T-helper 2 cell (primary cell): Measurements from ENCODE around the gene FIP1L1.
"Not testable (repeated sequence)": the region's sequence is repeated elsewhere in the genome, so short reads cannot be mapped to it uniquely, and the experiment has no call there.

Source experiments
- DNase-seq, 5 experiments: peaks; one replicate each; pipeline versions ENCODE4 v3.0.0 to v3.0.0-alpha.2; 2012 to 2022

Gene FIP1L1

DNA sequence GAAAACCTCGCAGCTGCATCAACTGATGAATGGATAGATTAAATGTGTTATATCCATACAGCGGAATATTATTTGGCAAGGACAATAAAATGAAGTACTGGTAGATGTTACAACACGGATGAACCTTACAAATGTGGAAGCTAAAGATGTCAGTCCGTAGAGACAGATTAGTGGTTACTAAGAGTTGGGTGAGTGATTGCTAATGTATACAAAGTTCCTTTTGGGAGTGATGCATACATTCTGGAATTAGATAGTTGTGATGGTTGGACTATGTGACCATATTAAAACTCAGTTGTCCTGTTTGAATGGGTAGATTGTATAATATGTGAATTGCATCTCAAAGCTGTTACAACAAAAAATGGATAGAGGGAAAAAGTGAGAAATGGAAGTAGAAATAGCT lies 2.8 kb downstream of the FIP1L1 start:
- DNase-seq = no peak

DNA sequence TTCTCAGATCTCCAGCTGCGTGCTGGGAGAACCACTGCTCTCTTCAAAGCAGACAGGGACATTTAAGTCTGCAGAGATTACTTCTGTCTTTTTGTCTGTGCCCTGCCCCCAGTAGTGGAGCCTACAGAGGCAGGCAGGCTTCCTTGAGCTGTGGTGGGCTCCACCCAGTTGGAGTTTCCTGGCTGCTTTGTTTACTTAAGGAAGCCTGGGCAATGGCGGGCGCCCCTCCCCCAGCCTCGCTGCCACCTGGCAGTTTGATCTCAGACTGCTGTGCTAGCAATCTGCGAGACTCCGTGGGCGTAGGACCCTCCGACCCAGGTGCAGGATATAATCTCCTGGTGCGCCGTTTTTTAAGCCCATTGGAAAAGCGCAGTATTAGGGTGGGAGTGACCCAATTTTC lies 32.0 kb downstream of the FIP1L1 start:
- DNase-seq = not testable (repeated sequence)

DNA sequence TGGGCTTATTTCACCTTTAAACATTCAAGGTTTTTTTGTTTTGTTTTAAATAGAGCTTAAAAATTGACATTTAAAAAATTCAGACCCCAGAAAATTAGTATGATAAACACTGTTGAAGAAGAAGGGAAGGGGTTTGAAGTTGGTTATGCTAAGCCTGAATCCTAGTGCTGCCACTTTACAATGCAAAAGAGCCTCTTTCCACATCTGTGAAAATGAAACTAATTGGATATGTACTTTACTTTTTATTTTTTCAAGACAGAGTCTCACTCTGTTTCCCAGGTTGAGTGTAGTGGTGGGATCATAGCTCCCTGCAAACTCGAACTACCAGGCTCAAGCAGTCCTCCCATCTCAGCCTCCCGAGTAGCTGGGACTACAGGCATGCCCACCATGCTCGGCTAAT lies 41.8 kb downstream of the FIP1L1 start:
- no peak for DNase-seq

DNA sequence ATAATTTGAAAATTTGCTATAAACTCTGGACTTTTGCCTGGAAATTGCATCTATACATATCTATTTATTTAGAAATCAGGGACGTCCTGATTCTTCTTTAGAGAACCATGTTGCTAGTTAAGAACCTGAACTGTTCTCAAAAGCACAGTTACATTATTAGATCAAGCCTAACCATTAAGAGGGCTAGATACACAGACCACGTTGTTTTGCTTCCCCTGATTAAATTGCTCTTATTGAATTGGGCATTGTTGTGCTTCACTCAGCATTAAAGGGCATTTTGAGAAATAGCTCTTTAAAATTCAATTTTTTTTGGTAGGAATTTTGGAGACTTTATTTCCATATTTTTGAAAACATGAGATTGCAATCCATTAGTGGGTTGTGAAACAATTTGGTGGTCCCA lies 44.4 kb downstream of the FIP1L1 start:
- DNase-seq = no peak

DNA sequence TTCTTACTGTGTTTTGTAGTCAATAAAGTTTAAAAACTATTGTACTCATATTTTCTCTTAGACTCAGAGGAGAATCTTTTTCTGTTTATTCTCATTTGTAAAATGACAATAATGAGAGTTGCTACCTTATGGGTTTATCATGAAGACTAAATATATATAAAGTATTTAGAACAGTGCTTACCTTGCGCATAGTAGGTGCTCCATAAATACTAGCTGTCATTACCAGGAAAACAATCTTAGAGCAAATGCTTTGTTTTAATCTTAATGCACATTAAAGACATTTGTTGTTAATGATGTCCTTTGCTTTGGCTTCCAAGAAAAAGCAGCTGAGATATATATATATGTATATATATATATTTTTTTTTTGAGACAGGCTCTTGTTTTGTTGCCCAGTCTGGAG lies 44.9 kb downstream of the FIP1L1 start:
- no peak for DNase-seq

GRCh38 chr4:53424280-53424679 lies 46.8 kb downstream of the FIP1L1 start:
- no peak for DNase-seq

GRCh38 chr4:53427366-53427765 lies 49.9 kb downstream of the FIP1L1 start:
- DNase-seq = no peak

DNA sequence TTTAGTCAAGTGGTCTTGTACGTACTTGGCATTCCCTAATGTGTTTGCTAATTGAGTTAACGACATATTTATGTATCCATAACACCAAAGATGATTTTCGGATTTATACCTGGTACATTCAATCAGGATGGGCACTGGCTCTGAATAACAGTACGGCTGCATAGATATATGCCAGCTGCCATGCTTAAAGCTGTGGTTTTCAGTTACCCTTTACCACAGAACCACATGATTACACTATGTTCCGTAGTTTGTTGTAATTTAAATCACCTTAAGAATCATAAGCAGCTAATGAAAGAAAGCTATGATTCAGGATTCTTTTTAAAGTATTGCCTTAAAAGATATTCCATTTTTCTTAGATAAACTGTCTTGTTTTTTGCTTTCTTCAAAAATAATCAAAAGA lies 53.6 kb downstream of the FIP1L1 start:
- DNase-seq = peak in 1 of 5 experiments; percentile 75

DNA sequence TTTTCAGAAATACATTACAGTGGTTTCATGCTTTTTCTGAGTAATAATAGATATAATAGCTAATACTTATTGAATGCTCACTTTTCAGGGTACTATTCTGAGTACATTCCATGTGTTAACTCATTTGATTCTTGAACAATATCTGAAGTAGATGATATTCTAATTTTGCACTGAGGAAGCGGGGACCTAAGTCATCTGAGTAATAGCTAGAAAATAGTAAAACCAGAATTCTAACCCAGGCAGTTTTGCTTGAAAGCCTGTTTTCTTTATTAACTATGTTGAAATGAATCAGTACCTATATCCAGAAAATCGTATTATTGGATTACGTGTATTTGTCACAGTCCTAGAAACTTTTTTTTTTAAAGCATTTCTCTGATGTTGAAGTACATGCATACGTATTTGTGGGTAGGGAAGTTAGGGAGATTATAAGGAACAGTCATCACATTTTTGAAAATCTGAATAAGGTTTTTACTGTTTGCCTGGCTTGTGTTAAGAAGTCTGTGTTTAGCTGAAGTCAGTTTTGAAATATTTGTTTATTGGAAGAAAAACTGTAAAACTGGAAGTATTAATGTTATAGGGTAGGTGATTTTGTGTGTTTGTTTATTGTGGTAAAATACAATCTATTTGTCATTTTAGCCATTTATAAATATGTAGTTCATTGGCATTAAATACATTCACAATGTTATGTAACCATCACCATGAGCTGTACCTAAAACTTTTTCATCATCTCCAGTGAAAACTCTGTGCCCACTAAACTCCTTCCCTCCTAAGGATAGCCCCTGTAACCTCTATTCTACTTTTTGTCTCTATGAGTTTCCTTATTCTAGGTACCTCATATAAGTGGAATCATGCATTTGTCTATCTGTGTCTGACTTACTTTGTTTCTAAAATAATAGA lies 55.3 kb downstream of the FIP1L1 start:
- DNase-seq = peak in 1 of 5 experiments; percentile 74

DNA sequence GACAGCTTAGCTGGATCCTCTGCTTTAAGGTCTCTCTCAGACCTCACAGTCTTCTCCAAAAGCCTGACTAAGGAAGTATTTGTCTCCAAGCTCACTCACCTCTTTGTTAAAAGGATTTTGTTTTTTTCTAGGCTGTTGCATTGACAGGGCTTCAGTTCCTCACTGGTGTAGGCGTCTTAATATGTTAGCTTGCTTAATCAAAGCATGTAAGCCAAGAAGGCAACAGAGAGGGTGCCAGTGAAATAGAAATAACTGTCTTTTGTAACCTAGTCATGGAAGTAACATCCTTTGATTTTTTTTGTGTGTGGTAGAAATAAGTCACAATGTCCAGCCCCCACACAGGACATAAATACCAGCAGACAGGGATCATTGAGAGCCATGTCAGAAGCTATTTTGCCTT lies 58.8 kb downstream of the FIP1L1 start:
- no peak for DNase-seq

DNA sequence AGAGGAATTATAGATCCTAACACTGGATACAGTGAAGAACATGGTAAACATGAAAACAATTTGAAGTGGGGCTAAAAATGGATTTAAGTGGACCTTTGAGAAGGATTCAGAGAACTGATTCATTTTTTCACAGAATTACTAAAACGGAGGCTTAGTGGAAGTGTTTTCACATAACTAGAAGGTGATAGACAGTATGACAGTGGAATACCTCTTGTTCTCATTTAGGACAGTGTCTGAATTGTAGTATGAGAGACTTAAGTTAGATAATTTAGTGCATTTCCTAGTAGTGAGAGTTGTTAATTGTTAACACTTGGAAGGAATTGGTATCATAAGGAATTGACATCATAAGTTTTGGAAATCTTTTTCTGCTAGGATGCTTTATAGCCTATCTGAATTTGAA lies 64.1 kb downstream of the FIP1L1 start:
- no peak for DNase-seq

DNA sequence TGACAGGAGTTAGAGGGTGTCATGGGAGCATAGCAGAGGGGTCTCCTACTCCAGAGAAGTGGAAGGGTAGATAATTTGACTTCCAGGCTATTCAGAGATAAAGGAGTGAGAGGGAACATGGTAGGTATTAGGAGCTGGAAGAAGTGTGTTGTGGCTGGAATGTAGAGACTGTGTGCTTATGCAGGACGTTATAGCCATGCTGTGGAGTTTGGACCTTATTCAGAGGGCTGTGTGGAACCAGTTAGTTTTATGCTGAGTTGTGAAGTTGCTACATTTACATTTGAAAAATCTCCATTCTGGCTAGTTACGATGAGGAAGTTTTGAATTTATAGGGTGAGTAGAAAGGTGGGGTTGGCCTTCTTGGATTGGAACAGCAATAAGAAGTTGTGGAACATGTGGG lies 67.5 kb downstream of the FIP1L1 start:
- no peak for DNase-seq

DNA sequence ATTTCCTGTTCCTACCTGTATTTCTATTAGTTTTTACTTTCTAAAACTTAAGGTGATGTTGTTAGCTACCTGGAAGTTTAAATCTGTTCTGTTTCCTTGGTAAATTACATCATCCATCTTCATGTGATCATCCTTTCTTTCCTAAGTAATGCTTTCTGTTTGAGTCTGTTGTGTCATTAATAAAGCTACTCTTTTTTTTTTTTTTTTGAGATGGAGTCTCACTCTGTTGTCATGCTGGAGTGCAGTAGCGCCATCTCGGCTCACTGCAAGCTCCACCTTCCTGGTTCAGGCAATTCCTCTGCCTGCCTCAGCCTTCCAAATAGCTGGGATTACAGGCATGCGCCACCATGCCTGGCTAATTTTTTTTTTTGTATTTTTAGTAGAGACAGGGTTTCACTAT lies 73.3 kb downstream of the FIP1L1 start:
- no peak for DNase-seq

DNA sequence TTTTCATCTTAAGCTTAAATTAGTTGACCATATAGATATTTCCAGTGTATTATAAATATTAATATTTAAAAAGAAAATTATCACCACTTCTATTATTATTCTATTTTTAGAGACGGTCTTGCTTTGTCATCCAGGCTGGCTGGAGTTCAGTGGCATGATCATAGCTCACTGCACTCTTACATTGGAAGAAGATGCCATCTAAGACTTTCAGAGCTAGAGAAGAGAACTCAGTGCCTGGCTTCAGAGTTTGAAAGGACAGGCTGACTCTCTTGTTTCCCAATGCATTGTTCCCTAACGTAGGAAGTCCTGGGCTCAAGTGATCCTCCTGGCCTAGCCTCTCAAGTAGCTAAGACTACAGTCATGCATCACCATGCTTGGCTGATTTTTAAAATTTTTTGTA lies 75.9 kb downstream of the FIP1L1 start:
- no peak for DNase-seq

GRCh38 chr4:53455766-53456165 lies 78.3 kb downstream of the FIP1L1 start:
- no peak for DNase-seq

DNA sequence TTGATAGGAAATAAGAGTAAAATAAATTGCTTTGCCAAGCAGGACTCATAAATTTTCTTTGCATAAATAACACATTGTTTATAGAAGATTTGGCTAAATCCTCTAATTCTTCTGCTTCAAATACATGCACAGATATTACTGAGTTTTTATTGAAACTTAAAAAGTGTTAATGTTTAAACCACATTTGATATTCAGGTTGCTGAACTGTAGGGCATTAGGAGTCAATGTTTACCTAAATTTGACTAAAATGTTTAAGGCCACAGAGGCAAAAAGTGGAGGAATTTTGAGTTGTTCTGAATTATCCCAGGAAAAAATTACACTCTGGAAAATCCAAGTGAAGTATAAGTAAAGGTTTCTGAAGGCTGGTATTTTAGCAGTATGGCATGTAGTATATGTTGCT lies 78.7 kb downstream of the FIP1L1 start:
- DNase-seq = no peak

DNA sequence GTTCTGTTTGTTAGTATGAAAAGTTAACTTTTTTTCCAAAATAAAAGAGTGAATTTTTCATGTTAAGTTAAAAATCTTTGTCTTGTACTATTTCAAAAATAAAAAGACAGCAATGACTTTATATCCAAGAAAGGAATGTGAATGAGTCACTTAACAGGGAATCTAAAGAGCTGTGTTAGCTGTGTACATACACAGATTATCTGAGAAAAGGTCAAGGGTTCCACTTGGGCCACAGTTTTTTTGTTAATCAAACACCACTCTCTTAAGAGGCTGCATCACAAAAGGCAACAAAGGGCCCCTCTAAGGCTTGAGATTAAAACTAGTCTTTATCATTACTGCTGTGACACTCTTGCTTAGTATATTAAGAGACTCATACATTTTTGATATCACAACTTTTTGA lies 82.1 kb downstream of the FIP1L1 start:
- no peak for DNase-seq

GRCh38 chr4:53461244-53461643 lies 83.8 kb downstream of the FIP1L1 start:
- DNase-seq = no peak

- no peak for DNase-seq
Observed at GRCh38 chr4:53463340-53463739, 85.9 kb downstream of the FIP1L1 start.

- no peak for DNase-seq
Observed at GRCh38 chr4:53465281-53465680, 87.8 kb downstream of the FIP1L1 start.

GRCh38 chr4:53465891-53466290 lies 88.5 kb downstream of the FIP1L1 start:
- no peak for DNase-seq

- DNase-seq = not testable (repeated sequence)
Observed at GRCh38 chr4:53466576-53466975, 89.1 kb downstream of the FIP1L1 start.

DNA sequence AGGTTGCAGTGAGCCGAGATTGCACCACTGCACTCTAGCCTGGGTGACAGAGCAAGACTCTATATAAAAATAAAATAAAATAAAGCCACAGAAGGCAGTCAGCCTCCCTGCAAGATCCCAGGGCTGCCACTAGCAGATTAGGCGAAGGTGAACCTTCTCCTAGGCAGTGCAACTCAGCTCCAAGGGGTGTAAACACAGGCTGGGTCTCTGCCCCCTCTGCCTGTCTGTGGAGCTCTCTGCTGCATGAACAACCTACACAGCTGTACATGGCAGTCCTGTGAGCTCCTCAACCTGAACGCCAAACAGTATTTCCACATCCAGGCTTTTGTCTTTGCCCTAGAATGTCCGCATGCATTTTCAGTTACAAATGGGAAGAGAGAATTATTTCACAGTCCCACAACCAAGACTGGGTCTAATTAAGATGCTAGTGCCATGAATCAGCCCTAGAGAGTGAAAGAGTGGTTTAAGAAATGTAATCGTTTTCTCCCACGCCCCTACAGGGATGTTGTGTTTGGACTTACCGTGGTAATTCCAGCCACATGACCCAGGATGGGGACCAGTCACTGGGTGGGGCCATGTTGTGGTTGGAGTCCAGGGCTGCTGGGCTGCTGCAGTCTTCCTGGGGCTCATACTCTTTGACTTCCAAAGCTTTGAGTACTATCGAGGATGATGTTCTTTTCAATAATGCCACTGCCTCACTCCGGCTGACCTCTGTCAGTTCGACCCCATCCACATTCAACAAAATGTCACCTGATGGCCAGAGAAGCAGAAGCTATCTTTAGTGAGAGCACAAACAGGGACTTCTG lies 99.0 kb downstream of the FIP1L1 start:
- no peak for DNase-seq

- no peak for DNase-seq
Observed at GRCh38 chr4:53477038-53477565, 99.7 kb downstream of the FIP1L1 start.
